HG02981 (cell line): ENCODE measurements around the gene CRACDL.

Source experiments
- ATAC-seq: cut with Tn5 transposase; IDR thresholded peaks from one replicate; pipeline ENCODE4 v1.9.1; 2021; ENCODE audit warnings: mild to moderate bottlenecking, moderate library complexity; ENCODE audit not compliant: unreplicated experiment

Gene CRACDL, protein sequence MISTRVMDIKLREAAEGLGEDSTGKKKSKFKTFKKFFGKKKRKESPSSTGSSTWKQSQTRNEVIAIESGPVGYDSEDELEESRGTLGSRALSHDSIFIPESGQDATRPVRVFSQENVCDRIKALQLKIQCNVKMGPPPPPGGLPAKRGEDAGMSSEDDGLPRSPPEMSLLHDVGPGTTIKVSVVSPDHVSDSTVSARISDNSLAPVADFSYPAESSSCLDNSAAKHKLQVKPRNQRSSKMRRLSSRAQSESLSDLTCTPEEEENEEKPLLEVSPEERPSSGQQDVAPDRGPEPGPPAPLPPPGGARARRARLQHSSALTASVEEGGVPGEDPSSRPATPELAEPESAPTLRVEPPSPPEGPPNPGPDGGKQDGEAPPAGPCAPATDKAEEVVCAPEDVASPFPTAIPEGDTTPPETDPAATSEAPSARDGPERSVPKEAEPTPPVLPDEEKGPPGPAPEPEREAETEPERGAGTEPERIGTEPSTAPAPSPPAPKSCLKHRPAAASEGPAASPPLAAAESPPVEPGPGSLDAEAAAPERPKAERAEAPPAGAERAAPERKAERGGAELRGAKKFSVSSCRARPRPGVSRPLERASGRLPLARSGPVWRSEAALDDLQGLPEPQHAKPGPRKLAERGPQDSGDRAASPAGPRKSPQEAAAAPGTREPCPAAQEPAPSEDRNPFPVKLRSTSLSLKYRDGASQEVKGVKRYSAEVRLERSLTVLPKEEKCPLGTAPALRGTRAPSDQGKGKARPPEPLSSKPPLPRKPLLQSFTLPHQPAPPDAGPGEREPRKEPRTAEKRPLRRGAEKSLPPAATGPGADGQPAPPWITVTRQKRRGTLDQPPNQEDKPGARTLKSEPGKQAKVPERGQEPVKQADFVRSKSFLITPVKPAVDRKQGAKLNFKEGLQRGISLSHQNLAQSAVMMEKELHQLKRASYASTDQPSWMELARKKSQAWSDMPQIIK

DNA sequence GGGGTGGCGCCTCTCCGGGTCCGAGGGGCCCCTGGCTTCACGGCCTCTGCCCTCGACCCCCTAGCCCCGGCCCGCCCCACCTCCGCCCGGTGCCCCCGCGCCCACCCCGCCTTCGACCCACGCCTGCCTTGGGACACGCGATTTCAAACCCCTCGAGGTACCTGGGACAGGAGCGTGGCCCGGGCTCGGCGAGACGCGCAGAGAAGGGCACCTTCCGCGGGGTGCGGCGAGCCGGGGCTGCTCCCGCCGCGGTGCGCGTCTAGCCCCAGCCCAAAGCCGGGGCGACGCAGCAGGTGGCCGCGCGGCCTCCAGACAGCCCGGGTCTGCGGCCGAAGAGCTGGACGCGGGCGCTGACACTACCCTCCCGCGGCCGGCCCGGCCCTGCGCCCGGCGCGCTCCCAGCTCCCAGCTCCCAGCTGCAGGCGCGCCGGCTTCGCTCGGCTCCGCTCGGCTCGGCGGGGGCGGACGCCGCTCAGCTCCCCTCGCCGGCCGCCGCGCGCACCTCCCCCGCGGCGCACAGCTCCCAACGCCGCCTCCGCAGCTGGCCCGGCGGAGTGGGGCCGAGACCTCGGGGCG lies at the start of gene CRACDL:
Gene CRACDL, minus strand, starts transcription at position 449 of the 576 bp plus-strand sequence. CDS start 89,425 bp downstream, outside the sequence.
- ATAC-seq: no peak

DNA sequence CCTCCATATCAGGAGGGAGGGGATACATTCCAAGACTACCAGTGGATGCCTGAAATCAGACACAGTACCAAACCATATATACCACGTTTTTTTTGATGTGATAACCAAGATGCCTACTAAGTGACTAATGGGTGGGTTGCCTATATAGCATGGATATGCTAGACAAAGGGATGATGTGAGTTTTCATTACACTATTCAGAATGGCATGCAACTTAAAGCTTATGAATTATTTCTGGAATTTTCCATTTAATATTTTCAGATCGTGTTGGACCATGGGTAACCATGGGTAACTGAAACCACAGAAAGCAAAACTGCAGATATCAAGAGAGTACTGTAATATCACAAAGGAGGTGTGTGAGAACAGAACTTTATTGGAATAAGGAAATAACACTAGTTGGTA lies 39.6 kb upstream of the CRACDL start:
- ATAC-seq: no peak

DNA sequence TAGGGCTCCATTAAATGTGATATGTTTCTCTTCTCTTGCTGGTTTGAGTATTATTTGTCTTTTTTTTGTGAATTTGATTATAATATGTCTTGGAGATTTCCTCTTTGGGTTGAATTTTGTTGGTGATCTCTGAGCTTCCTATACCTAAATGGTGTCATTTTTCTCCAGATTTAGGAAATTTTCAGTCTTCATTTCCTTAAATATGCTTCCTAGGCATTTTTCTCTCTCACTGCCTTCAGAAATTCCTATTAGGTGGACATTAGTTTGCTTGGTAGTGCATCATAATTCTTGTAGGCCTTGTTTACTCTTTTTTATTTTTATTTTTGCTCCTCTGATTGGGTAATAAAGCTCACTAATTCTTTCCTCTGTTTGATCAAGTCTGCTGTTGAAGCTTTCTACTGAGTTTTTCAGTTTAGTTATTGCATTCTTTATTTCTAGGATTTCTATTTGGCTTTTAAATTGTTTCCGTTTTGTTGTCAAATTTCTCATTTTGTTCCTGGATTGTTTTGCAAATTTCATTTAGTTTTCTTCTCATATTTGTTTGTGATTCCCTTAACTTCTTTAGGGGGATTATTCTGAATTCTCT lies 36.6 kb upstream of the CRACDL start:
- ATAC-seq: no peak

DNA sequence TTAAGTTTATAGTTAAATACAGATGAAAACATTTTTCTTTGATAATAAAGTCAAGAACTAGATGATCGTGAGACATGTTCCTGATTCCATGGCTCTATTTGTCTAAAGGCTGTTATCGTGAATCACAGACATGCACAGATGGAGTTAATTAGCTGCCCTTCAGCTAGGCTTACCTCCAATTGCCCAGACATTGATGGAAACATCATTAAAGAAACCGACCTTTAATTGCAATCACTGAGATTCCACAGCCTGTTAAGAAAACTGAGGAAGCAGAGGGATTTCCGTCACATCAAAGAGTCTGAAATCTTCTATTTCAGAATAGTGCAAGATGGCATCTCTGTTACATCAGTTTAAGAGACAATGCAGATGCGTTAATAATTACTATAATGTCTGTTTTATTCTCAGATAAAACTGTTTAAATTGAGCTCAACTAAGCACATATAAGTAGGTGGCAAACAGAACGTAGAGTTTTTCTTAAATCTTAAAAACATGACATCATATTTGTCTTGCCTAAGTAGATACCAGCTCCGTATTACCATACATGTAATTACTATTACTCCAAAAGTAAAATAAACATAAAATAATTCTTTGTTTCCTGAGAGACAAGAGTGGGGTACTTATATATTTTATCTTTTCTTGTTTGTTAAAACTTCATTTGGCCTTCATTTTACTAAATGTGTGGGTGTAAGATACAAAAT lies 23.9 kb upstream of the CRACDL start:
- no peak for ATAC-seq

DNA sequence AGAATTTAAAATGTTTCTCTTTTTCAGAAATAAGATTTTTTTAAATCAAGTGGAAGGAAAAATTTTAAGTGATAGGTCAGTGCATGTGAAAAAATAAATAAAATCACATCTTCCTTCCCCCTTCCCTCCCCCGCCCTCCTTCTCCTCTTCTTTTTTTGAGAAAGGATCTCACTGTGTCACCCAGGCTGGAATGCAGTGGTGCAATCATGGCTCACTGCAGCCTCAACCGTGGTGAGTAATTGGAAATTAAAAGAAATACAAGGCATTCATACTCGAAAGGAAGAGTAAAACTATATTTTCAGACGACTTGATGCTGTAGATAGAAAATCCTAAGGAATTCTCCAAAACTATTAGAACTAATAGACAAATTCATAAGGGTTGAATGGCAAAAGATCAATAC lies 16.9 kb upstream of the CRACDL start:
- no peak for ATAC-seq

DNA sequence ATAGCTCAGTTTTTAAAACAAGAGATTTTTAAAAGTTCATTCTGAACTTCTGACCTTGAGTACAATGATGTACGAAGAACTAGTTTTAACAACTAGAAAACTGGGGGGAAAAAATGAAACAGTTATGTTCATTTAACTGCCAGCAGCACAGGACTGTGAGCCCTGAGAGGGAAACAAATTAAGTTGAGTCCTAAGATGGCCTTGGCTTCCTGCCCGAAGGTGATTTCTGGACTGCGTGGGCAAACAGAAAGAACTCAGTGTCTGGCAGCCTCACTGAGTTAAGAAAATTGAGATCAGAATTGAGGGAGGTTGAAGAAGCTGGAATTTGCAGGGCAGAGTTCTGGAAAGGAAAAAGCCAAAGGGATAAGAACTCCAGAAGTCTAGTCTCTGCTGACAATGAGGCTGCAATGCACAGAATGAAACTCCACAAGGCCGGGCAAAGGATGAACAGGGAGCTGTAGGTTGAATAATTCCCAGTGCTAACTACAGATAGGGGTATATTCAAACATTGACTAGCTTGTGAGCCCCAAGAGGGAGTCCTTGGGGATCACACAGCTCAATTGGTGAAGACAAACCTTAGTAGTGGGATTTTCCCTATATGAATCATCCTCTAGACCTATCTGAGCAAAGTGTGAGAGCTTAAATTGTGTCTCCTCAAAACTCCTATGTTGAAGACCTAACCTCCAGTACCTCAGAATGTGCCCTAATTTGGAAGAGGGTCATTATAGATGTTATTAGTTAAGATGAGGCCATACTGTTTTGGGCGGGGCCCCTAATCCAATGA lies 13.1 kb upstream of the CRACDL start:
- ATAC-seq: no peak

DNA sequence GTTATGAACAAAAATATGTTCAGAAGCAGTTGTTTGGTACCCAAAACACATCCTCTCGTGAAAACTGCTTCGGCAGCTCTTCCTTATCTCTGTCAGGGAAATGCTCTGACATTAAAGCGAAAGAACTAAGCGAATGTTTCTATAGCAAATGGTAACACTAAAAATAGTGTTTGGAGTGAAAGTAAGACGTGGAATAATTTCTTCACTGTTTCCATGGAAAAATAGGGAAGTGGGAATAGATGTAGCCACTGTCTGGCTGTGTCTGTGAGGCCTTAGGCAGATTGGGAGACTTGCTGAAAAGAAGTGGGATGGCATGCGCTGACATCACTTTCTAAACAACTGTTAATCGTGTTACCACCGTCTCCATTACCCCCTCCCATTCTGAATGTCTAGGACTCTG lies 11.5 kb upstream of the CRACDL start:
- ATAC-seq: no peak

DNA sequence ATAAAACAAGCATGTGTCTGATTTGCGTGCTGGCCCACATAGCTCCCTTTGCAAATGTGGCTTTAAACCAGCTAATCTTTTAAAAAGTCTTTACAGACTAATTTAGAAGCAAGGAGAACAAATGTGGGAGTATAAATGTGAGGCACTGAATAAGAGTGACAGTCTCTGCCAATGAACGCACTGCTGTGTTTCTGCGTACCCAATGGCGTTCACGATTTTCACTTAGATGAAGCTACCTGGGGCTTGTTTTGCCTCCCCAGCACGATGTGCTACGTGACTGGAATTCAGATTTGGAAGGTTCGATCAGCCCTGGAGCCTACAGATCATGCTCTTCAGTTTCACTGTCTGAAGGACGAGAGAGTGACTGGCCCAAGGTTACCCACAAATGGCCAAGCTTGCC lies 10.8 kb upstream of the CRACDL start:
- no peak for ATAC-seq

DNA sequence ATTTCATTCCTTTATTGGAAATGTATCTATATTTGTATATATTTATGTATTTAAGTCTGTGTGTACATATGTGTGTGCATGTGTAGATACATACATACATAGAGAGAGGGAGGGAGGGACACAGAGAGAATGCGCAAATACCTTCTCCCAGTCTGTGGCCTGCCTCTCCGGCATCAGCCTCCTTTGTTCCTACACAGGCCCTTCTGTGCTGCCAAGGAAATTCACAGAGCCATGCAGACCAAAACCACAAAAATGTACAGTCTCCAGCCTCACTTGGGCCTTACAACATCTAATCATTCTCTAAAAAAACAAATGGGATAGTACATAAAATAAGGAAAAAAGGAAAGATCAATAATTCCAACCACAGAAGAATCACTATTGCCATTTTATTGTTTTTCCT lies 8.8 kb upstream of the CRACDL start:
- ATAC-seq: no peak

DNA sequence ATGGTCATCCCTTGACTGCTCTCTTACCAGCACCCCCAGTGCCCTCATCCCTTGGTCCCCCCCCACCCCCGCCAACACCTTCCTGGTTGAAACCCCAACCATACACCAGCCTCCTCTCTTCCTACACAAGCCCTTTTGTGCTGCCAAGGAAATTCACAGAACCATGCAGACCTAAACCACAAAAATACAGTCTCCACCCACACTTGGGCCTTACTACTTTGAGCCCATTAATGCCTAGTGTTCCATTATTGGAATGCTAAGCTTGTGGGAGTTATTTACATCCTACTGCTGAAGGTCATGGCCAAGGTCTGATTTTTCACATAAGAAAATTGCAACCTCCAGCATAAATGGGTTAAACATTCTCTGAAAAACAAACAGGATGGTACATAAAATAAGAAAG lies 4.1 kb upstream of the CRACDL start:
- ATAC-seq: no peak

DNA sequence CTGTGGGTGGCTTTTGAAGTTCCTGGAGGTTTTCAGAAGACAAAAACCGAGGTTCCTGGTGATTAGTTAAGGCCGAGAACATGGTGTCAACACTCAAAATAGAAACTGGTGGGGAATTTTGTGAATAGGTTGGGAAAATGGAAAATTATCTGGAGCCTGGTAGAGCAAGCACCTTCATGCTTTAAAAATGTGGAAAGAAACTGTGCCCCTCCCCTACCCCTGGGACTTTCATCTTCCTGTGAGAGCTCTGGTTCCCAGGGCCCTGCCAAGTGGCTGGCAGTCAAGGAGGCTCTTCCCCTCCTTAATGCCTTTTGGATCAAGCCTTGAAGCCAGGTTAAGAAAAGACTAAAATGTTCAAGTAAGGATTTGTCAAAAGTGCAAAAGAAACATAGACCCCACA lies 1.9 kb upstream of the CRACDL start:
- ATAC-seq: no peak

DNA sequence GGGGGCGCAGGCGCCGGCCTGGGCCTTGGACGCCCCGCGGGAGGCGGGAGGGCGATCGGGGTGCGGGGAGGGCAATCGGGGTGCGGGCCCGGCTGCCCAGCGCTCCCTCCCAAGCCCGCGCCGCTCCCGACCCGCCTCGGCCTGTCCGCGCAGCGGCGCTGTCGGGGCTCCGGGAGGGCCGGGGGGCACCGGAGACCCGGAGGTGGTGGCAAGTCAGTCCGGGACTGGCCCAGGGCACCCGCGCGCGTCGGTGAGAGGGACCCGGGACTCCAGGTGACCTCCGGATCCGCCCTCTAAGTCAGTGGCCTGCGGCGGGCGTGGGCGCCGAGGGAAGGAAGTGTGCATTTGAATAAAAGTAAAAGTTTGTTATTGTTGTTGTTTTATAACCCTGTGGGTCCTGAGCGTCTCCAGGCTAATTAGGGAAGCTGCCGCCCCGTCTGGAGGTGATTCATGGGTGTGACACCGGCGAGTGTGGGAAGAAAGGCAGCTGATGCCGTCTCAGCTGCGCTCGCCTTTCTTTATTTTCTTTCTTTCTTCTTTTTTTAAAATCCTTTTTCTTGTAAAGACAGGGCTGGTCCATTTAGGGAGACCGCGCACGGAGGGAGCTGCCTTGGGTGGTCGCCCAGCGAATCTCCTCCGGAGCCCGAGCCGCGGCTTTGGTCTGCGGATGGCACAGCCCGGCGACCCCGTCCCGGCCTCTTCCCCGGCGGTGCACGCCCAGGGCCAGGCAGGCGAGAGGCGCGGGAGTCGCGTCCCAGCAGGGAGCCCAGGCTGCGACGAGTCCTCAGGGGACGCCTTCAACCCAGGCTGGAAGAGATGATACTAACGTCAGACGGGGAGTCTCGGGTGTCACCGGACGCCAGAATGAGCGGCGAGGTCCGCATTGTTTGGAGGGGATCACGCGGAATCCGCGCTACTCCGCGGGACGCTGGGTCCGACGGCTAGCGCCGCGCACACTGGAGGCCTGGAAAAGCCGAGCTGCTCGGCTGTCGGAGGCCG lies 627 bp upstream of the CRACDL start:
- ATAC-seq: no peak

DNA sequence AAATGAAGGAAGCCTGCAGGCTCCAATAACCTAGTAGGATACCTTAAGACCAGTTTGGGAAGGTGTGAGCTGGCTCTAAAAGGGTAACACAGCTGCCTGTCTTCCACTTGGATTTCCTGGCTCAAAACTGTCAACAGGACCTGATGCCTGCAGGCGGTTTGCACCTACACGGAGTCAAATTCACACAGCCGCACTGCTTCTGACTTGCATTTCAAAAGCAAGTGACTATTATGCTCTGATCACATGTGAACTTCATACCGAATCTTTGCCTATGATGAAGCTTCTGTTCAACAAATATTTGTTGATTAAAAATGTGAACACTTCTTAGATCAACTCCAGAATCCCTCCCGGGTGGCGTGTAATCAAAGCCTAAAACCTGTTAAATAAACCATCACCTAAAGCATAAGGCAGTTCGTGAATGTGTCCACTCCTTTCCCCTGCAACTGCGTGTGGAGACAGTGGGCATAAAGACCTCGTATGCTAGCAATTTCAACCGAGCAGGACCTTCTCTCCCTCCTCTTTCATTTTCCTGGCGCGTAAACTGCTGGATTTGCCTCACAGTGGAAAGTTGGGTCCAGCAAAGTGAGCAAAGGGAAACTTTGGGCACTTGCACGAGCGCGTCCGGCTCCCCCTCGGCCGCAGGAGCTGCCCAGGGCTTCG lies 784 bp downstream of the CRACDL start:
- ATAC-seq: no peak

DNA sequence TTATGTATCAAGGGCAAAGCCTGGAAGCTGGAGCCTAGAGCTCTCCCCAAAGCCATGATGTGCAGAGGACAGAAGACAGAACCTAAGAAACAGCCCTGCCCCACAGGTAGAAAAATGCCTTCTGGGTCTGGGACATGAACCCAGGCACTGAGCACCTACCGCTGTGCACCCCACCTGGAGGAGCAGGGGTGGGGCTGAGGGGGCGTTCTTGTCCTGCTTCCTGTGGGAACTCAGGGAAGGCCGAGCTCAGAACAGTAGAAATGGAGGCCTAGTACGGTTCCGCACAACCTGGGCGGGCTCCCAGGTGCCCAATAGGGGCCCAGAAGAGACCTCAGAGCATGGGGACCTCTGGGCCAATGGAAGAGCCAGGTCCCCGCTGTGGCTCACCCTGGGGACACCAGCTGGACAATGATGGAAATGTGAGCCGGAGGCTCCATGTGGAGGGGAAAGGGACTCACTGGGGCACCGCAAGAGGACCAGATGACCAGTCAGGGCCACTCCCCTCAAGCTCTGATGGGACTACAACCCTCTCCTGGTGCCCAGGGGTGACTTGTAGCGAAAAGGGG lies 3.2 kb downstream of the CRACDL start:
- no peak for ATAC-seq

DNA sequence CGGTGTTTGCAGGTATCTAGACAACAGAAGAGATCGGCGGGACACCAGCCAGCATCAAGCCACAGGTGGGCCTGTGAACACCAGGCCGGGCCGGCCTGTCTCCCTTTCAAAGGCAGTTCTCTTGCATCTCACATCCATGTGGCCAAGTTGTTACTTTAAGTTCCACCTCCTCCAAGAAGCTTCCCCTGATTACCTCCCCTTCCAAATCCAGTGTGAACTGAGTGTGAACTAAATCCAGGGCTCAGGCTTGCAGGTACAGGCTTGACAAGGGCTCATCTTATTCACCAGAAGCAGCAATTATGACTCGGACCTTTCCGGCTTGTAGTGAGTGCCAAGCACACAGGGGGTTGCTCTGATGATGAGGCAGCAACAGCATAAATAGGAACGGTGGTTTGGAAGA lies 3.9 kb downstream of the CRACDL start:
- no peak for ATAC-seq

DNA sequence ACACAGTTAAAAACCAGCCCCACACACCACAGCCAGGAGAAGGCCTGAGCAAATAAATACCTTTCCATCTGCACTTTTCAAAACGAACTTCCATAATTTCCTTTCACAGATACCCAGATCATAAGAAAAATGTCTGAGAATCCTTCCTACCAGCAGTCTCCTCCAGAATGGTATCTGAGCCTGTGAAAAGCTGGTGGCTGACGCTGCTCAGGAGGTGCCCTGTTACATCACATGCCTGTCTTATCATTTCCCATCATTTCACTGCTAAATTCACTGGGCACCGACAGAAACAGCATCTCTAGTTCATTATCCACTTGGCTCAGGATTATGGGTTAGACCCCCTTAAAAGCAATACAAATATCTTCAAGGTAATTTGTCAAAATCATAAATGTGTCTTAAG lies 4.4 kb downstream of the CRACDL start:
- no peak for ATAC-seq

DNA sequence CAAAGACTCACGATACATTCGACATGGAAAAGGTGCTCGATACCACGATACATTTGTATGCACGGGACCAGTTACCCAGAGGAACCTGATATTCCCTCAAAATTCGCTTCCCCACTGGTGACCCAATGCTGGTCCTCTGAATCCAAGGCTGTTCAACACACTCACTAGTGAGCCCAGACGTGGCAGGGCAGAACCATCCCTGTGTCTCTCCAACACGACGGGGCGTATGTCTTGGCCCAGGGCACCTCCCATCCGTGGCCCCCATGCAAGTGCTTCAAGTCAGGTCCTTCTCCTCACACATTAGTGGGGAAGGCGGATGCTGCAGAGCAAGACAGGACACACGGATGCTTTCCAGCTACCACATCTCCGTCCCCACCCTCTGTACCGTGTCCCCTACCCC lies 6.1 kb downstream of the CRACDL start:
- ATAC-seq: no peak

DNA sequence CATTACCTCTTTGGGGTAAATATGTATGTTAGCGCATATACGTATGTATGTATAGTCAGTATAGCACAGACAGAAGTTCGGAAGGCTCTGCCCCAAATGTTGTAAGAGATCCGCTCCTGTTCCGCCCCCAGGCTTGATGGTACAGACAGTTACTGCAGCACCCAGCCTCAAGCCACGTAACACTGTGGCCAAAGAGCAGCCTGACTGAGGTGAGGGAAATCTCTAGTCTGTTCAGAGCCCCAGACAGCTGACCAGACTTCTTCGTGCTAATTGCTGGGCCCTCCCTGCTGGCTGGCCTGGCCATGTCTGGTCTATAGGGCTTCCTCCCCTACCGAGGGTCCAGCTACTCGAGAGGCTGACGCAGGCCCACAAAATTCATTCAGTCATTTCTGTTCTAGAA lies 7.8 kb downstream of the CRACDL start:
- ATAC-seq: no peak
